K562 (cell line): ENCODE data around the gene THEM4. TPM values are rescaled to one million over a fixed set of nuclear protein-coding genes. Genes with fewer than 3 reads are reported as not detected.

Experiments used
- CBFA2T3 ChIP-seq: fragments of 450-650 bp; IDR thresholded peaks from 2 replicates; pipeline ENCODE4 v1.6.1; 2017
- CREB3L1 ChIP-seq: fragments of 450-650 bp; IDR thresholded peaks from 2 replicates; pipeline ENCODE4 v1.6.1; 2014; ENCODE audit warnings: low read depth, mild to moderate bottlenecking, moderate library complexity, borderline replicate concordance
- HNRNPUL1 ChIP-seq: fragments of 200-400 bp; formaldehyde crosslinking; IDR thresholded peaks from 2 replicates; pipeline ENCODE4 v1.6.1; 2017; ENCODE audit warnings: low read length
- MIER1 ChIP-seq: fragments of 450-650 bp; IDR thresholded peaks from 2 replicates; pipeline ENCODE4 v1.6.1; 2016; ENCODE audit warnings: antibody characterized with exemption, mild to moderate bottlenecking, low read depth
- NR2F6 ChIP-seq: fragments of 450-650 bp; formaldehyde crosslinking; IDR thresholded peaks from 2 replicates; pipeline ENCODE4 v1.4.0; 2020; ENCODE audit warnings: mild to moderate bottlenecking
- NR3C1 ChIP-seq: sonication (generic); formaldehyde crosslinking; IDR thresholded peaks from 2 replicates; pipeline ENCODE4 v1.8.1; 2022; ENCODE audit warnings: missing genetic modification reagents
- NRF1 ChIP-seq, 2 experiments: fragments of 450-650 bp; IDR thresholded peaks in 1 of 2; conservative IDR thresholded peaks in 1 of 2; 2 replicates each; pipeline ENCODE4 v1.6.1; 2014; ENCODE audit warnings: mild to moderate bottlenecking in 2 of 2
- POLR2AphosphoS2 ChIP-seq: IDR thresholded peaks from 2 replicates; pipeline ENCODE4 v1.6.1; 2012; ENCODE audit warnings: low read length, improper control_type of control experiment
- SMARCB1 ChIP-seq: IDR thresholded peaks from 2 replicates; pipeline ENCODE4 v1.6.1; 2011; ENCODE audit warnings: improper control_type of control experiment, low read depth; ENCODE audit not compliant: insufficient read length
- TBP ChIP-seq: optimal IDR thresholded peaks from 2 replicates; pipeline ENCODE3; 2011; ENCODE audit warnings: low read depth, low read length, improper control_type of control experiment
- ZNF140 ChIP-seq: fragments of 250-450 bp; sonication (Bioruptor Pico); IDR thresholded peaks from 2 replicates; pipeline ENCODE4 v1.8.0; 2021; ENCODE audit warnings: moderate library complexity, mild to moderate bottlenecking, inconsistent platforms
- ZNF174 ChIP-seq: fragments of 250-450 bp; sonication (Bioruptor Pico); IDR thresholded peaks from 2 replicates; pipeline ENCODE4 v1.4.0; 2020; ENCODE audit warnings: mild to moderate bottlenecking
- ZNF224 ChIP-seq: sonication (generic); formaldehyde crosslinking; IDR thresholded peaks from 2 replicates; pipeline ENCODE4 v1.8.0; 2022; ENCODE audit warnings: mild to moderate bottlenecking, missing genetic modification reagents
- ZNF384 ChIP-seq: IDR thresholded peaks from 2 replicates; pipeline ENCODE4 v1.6.1; 2012; ENCODE audit warnings: low read depth, low read length, improper control_type of control experiment
- ZNF740 ChIP-seq, 3 experiments: fragments of 200-800 bp in 1 of 3; sonication (Bioruptor generic) in 1 of 3; sonication (generic) in 1 of 3; formaldehyde crosslinking in 1 of 3; IDR thresholded peaks; 2 replicates each; pipeline versions ENCODE4 v1.6.1 to v1.8.0; 2016 to 2022; ENCODE audit warnings: mild to moderate bottlenecking in 2 of 3, missing compliant biosample characterization in 2 of 3, missing genetic modification characterization in 2 of 3, missing genetic modification reagents in 1 of 3
- ZNF75A ChIP-seq: fragments of 450-650 bp; formaldehyde crosslinking; IDR thresholded peaks from 2 replicates; pipeline ENCODE4 v1.4.0; 2020; ENCODE audit warnings: mild to moderate bottlenecking
- polyA plus RNA-seq, 8 experiments: library from polyadenylated mRNA; depleted of rRNA in 4 of 8; stranded (reverse) in 5 of 8; unstranded in 3 of 8; fragments of >200 nt; fragmentation: Nextera tagmentation in 2 of 8; fragmentation: Illumina TruSeq in 1 of 8; extraction: Ambion mirVana in 2 of 8; extraction: Trizol in 1 of 8; gene quantifications; 2 replicates each; pipeline versions ENCODE4 v1.2.1 to v1.2.3, GENCODE V29; 2011 to 2014; ENCODE audit warnings: inconsistent platforms in 1 of 8, missing spikeins in 1 of 8
- total RNA-seq, 7 experiments: library from RNA; depleted of rRNA in 6 of 7; stranded (reverse); fragments of >200 nt in 6 of 7; fragmentation: Illumina TruSeq in 2 of 7; extraction: Trizol in 2 of 7; gene quantifications; 2 replicates each; pipeline versions ENCODE4 v1.2.1 to v1.2.3, GENCODE V29; 2011 to 2021; ENCODE audit warnings: low replicate concordance in 1 of 7
- TF ChIP-seq, protein P1 (sequence below): fragments of 250-450 bp; sonication (Bioruptor Pico); IDR thresholded peaks from 2 replicates; pipeline ENCODE4 v1.8.0; 2022; ENCODE audit warnings: moderate library complexity, mild to moderate bottlenecking, inconsistent platforms
- TF ChIP-seq, protein P2 (sequence below): fragments of 250-450 bp; sonication (Bioruptor Pico); IDR thresholded peaks from 2 replicates; pipeline ENCODE4 v1.4.0; 2020; ENCODE audit warnings: mild to moderate bottlenecking, moderate library complexity
- TF ChIP-seq, protein P3 (sequence below): fragments of 250-450 bp; sonication (Bioruptor Pico); IDR thresholded peaks from 2 replicates; pipeline ENCODE4 v1.9.0; 2021; ENCODE audit warnings: mild to moderate bottlenecking
- TF ChIP-seq, protein P4 (sequence below): fragments of 450-650 bp; conservative IDR thresholded peaks from 2 replicates; pipeline ENCODE4 v1.6.1; 2016; ENCODE audit warnings: missing genetic modification characterization, low read depth, mild to moderate bottlenecking, missing compliant biosample characterization, moderate library complexity

THEM4 gene
- total and polyA plus RNA-seq, 9 of the 15 experiments (the other 6 are each of a cell fraction or from before 2014, with no cell fraction given): 8.6 to 71.9 (median 35.3) TPM

GRCh38 chr1:151909167-151910149, at the start of gene THEM4 (continued):
- TF ChIP-seq, protein P1, sequence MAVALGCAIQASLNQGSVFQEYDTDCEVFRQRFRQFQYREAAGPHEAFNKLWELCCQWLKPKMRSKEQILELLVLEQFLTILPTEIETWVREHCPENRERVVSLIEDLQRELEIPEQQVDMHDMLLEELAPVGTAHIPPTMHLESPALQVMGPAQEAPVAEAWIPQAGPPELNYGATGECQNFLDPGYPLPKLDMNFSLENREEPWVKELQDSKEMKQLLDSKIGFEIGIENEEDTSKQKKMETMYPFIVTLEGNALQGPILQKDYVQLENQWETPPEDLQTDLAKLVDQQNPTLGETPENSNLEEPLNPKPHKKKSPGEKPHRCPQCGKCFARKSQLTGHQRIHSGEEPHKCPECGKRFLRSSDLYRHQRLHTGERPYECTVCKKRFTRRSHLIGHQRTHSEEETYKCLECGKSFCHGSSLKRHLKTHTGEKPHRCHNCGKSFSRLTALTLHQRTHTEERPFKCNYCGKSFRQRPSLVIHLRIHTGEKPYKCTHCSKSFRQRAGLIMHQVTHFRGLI (CRISPR knock-in tag): no peak
- TF ChIP-seq ZNF75A: no peak
- TF ChIP-seq NRF1 (conservative IDR thresholded peaks at IDR 0.05 in 1 of 2, IDR thresholded peaks at IDR 0.05 in 1 of 2): peak; percentile 87 to 89
- TF ChIP-seq, protein P2, sequence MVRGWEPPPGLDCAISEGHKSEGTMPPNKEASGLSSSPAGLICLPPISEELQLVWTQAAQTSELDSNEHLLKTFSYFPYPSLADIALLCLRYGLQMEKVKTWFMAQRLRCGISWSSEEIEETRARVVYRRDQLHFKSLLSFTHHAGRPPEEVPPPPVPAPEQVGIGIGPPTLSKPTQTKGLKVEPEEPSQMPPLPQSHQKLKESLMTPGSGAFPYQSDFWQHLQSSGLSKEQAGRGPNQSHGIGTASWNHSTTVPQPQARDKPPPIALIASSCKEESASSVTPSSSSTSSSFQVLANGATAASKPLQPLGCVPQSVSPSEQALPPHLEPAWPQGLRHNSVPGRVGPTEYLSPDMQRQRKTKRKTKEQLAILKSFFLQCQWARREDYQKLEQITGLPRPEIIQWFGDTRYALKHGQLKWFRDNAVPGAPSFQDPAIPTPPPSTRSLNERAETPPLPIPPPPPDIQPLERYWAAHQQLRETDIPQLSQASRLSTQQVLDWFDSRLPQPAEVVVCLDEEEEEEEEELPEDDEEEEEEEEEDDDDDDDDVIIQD (CRISPR knock-in tag): 0 out of 2 replicates have a peak, but pooled peaks have one; percentile 6
- no peak for TF ChIP-seq HNRNPUL1
- TF ChIP-seq CBFA2T3: no peak
- no peak for TF ChIP-seq MIER1
- TF ChIP-seq CREB3L1: no peak; the same call in 1 of the 2 replicates
- no peak for TF ChIP-seq ZNF140
- no peak for TF ChIP-seq POLR2AphosphoS2
- TF ChIP-seq NR3C1: peak; percentile 24; the same call in 1 of the 2 replicates
- TF ChIP-seq SMARCB1: no peak
- TF ChIP-seq ZNF384: no peak; the same call in 1 of the 2 replicates
- 0 out of 2 replicates have a peak, but pooled peaks have one; percentile 15 for TF ChIP-seq ZNF224 (CRISPR knock-in tag)
- no peak for TF ChIP-seq ZNF174
- no peak; the same call in 1 of the 2 replicates for TF ChIP-seq ZNF740 (CRISPR knock-in tag; IDR thresholded peaks at IDR 0.05)
- no peak for TF ChIP-seq ZNF740 (tag; IDR thresholded peaks at IDR 0.05)
- TF ChIP-seq, protein P3, sequence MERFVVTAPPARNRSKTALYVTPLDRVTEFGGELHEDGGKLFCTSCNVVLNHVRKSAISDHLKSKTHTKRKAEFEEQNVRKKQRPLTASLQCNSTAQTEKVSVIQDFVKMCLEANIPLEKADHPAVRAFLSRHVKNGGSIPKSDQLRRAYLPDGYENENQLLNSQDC (CRISPR knock-in tag): no peak
- peak; percentile 93 for TF ChIP-seq TBP
- TF ChIP-seq, protein P4, sequence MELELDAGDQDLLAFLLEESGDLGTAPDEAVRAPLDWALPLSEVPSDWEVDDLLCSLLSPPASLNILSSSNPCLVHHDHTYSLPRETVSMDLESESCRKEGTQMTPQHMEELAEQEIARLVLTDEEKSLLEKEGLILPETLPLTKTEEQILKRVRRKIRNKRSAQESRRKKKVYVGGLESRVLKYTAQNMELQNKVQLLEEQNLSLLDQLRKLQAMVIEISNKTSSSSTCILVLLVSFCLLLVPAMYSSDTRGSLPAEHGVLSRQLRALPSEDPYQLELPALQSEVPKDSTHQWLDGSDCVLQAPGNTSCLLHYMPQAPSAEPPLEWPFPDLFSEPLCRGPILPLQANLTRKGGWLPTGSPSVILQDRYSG: 0 out of 2 replicates have a peak, but pooled peaks have one; percentile 38
- no peak for TF ChIP-seq NR2F6
